GM10248 (cell line): ENCODE results near the gene FAM72D.
"Not testable (repeated sequence)": the region's sequence is repeated elsewhere in the genome, so short reads cannot be mapped to it uniquely, and the experiment has no call there.

Source experiments
- CTCF ChIA-PET: fragments of 300-600 bp; sonication (Branson Sonifier 250); formaldehyde crosslinking; extraction: SDS; loops from one replicate; lab custom pipeline; 2021; ENCODE audit warnings: antibody characterized with exemption; lab: Yijun Ruan, JAX
- POLR2A ChIA-PET: fragments of 350-650 bp; sonication (Branson Sonifier 250); formaldehyde crosslinking; extraction: SDS; loops from one replicate; lab custom pipeline; 2020; ENCODE audit warnings: antibody characterized with exemption; lab: Yijun Ruan, JAX
- DNase-seq: peaks from one replicate; pipeline ENCODE4 v3.0.0; 2012; ENCODE audit errors: extremely low spot score

The FAM72D gene

DNA sequence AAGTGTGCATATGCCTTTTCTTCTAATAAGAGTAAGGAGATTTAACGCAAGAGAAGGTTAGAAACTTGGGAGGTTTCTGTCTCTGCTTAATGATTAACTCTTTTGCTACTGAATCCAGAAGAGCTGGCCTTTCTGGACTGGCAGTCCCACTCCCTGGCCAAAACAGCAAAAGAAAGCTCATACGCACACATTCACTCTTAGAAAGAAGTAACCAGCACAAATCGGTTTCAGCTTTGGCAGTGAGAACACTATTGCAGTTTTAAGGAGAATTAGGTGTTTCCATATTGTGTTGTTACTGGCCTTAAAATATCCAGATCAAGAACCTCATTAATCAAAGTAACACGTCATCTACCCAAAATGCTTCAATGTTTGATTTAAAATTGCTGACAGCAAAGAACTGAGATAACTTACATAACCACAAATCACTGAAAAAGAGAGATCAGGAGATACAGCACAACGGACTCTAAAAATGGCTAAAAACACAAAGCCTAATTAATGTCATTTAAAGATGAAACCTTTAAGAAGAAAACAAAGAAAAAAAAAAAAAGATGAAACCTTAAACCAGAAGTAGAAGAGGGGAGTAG is 16.9 kb upstream of the FAM72D start:
- POLR2A ChIA-PET, DNase-seq, CTCF ChIA-PET: not testable (repeated sequence)

DNA sequence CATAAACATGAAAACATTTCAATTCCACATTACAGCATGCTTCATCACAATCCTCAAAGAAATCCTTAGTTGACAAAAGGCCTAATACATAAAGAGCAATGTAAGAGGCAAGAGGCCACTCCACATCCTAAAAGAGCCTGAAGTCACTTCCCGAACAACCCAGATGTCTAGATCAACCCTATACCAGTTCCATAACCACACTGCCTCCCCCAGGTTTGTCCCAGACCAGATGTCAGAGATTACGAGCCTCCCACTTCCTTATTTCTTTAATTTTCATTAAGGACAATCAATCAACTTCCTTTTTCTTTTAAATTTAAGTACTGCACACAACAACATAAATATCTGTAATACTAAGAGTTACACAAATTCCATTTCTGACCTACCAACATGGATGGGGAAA is 16.0 kb upstream of the FAM72D start:
- DNase-seq, CTCF ChIA-PET, POLR2A ChIA-PET: not testable (repeated sequence)

- CTCF ChIA-PET, POLR2A ChIA-PET, DNase-seq: not testable (repeated sequence)
Measured at GRCh38 chr1:145080193-145080592, 15.6 kb upstream of the FAM72D start.

GRCh38 chr1:145082483-145083255 is 13.1 kb upstream of the FAM72D start:
- DNase-seq, POLR2A ChIA-PET, CTCF ChIA-PET: not testable (repeated sequence)

DNA sequence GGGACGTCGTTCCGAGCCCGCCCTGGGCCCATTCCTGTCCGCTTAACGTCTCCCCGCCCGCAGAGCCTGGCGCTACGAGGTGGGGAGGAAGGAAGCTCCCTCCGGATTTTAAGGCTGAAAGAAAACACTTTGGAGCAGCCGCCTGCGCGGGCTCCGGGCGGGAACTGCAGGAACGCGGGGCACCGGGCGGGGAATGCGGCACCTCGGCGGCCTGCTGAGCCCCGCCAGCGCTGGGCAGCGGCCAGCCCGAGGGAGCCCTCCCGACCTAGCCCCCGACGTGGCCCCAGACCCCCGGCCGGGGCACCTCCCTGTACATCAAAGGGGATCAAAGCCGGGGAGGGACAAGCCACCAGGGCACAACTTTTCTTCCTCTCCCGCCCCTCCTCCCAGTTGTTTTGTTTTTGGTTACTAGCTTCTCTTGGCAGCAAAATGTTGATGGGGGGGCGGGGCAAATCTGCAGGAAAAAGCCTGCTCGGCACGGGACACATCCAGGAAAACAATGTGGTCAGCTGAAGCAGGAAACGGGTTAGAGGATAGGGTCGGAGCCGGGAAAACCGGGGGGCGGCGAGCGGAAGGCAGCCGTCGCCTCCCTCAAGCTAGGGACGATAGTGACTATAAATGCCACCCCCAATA is 2.1 kb upstream of the FAM72D start:
- POLR2A ChIA-PET, CTCF ChIA-PET, DNase-seq: not testable (repeated sequence)

- CTCF ChIA-PET, POLR2A ChIA-PET, DNase-seq: not testable (repeated sequence)
Measured at GRCh38 chr1:145094655-145095211, 1.0 kb upstream of the FAM72D start.

DNA sequence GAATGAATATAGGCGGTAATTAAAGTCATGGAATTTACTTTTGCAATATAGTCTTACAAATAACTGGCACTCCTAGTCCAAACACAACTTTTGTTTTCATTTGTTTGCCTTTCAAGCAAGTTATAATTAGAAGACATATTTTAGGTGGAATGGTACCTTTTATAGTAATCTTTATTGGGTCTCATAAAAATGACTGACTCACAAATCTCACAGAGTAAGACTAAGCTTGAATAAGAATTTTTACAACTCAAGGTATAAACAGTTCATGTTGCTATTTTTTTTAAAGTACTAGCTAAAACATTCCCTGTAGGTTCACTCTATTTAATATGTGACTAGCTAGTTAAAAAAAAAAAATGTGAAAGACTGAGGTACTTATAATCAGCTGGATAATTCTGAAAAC is 6.0 kb downstream of the FAM72D start:
- DNase-seq, CTCF ChIA-PET, POLR2A ChIA-PET: not testable (repeated sequence)

GRCh38 chr1:145103294-145103693 is 7.5 kb downstream of the FAM72D start:
- DNase-seq, POLR2A ChIA-PET, CTCF ChIA-PET: not testable (repeated sequence)

GRCh38 chr1:145111674-145112073 is 15.9 kb downstream of the FAM72D start:
- DNase-seq, CTCF ChIA-PET, POLR2A ChIA-PET: not testable (repeated sequence)

DNA sequence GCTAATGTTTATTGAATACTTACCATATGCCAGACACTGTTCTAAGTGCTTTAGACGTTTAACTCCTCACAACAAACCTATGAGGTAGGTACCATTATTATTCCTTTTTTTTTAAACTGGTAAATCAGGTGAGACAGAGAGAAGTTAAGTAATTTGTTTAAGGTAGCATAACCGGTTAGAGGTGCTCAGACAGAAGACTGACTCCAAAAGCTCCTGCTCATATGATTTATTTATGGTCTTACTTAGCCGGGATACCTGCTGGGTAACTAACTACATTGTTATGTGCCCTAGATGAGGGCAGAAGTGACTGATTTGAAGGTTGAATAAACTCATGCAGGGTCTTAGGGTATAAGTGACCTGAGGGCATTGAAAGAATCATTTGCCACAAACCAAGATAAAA is 16.9 kb downstream of the FAM72D start:
- DNase-seq, POLR2A ChIA-PET, CTCF ChIA-PET: not testable (repeated sequence)

DNA sequence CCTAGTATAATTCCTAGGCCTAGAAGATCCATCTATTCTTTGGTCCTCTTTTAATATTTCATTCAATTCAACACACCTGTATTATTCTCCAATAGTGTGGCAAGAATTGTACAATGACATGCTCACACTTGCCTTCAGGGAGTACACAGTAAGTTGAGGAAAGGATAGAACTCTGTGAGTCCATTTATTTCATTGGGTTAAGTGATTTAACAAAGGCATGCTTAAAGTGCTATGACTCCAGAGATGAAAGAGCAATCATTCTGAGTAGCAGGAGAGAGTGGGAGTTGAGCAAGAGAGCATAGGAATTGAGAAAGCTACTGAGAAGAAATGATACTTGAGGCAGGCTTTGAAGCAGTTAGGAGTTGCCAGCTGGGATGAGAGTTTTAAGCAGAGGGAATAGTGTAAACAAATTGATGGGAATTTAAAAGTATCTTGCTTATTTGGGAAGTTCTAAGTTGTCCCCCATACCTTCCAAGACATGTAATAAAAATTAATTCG is 18.8 kb downstream of the FAM72D start:
- CTCF ChIA-PET, DNase-seq, POLR2A ChIA-PET: not testable (repeated sequence)

- DNase-seq, POLR2A ChIA-PET, CTCF ChIA-PET: not testable (repeated sequence)
Measured at GRCh38 chr1:145115587-145116493, 20.1 kb downstream of the FAM72D start.

DNA sequence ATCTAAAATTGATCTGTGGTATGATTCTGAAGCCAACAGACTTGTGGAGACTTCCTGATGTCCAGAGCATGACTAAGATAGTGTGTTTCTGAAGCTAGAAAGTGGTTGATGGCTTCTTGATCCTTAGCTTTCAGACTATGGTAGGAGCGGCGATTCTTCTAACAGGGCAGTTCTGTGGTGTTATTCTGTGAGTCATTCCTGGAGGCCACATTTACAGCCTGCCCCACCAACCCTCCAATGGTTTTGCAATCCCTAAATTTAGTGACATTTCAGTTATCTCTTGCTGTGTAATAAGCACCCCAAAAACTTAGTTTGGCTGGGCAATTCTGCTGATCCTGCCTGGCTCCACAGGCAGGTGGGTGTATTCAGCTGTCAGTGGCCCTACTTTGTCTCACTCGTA is 24.1 kb downstream of the FAM72D start:
- DNase-seq, POLR2A ChIA-PET, CTCF ChIA-PET: not testable (repeated sequence)

DNA sequence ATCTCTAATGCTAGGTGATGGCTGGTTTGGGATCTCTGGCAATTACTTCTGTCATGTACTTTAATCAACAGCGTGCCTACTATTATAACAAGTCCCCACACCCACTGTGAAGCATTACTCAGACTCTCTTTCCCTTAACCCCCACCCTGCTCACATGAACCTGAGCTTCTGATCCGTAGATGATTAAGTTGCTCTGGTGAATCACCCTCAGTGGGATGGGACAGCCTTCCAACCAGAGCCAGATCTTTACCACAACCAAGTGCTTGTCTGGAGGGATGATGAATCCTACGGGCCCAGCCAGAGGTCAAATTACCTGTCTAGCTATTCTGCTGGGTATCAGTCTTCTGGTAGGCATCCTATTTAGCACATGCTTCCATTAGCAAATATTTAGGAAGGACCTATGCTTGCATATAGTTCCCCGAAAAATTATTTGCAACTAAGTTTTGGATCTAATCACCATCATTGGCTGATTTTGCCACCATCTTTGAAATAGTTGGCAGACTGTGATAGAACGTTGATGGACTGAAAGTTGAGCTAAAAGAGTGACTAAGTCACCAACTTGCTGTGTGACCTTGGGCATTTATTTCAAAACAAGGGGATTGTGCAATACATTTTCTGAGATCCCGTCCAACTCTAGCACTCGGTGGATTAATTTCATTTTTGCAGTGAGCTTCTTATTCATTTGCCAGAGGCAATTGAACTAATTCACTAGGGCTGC is 26.7 kb downstream of the FAM72D start:
- POLR2A ChIA-PET, CTCF ChIA-PET, DNase-seq: not testable (repeated sequence)

DNA sequence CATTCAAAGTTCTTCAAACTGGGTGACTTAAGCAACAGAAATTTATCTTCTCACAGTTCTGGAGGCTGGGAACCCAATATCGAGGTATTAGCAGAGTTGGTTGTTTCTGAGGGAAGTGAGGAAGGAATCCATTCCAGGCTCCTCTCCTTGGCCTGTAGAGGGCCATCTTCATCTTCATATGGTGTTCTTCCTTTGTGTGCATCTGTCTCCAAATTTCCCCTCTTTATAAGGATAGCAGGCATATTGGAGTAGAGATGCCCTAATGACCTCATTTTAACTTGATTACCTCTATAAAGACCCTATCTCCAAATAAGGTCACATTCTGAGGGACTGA is 27.3 kb downstream of the FAM72D start:
- POLR2A ChIA-PET, CTCF ChIA-PET, DNase-seq: not testable (repeated sequence)

DNA sequence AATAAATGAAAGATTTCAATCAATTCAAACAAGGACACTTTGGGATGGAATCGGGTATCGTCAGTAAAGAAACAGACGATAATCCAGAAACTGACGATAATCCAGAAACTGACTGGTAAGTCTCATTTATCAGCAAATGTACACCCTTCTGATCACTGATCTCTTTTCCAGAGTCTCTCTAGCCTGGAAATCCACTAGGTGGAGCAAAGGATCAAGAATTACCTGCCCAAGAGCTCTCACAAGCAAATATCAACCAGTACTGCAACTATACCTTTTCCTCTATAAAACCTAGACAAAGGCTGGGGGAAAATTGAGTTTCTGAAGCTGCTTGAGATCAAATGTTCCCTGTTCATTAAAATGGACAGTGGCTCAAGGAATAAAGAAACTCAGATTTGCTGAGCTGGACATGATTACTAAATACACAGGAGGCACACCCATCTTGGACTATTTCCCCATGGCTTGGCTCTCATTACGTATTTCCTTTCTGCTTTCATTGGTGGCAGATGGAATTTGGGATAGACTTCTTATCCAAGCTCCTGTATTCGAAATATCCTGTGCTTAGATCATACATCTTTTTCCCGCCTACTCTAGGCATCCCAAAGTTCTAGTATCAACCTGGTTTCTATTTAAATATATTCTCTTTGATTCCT is 28.3 kb downstream of the FAM72D start:
- DNase-seq, POLR2A ChIA-PET, CTCF ChIA-PET: not testable (repeated sequence)

- CTCF ChIA-PET, DNase-seq, POLR2A ChIA-PET: not testable (repeated sequence)
Measured at GRCh38 chr1:145125112-145125511, 29.3 kb downstream of the FAM72D start.
